NCI-H187 treated with DMSO at 0.1 percent for 48 hours (cell line): ENCODE results near the gene TBR1.

Experiments used
- DNase-seq: peaks from one replicate; lab custom pipeline; 2025; lab: John Stamatoyannopoulos, UW

Gene TBR1

DNA sequence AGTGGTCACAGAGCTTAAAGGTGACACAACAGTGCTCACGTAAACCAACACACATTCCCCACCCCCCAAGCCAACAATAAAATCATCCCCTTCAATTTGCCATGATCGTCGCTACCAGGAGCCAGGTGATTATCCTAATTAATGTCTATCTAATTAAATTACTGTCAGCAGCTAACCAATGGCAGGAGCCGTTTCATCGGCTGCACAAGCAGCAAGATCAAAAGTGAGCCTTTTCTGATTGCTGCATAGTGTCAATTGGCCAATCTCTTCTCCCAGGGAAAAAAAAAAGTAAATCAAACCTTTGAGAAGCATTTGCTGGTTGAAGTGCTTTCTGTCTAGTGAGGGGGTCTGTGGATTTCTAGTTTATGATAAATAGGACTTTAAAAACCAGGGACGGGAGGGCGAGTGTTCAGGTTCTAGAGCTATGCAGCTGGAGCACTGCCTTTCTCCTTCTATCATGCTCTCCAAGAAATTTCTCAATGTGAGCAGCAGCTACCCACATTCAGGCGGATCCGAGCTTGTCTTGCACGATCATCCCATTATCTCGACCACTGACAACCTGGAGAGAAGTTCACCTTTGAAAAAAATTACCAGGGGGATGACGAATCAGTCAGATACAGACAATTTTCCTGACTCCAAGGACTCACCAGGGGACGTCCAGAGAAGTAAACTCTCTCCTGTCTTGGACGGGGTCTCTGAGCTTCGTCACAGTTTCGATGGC lies at the start of gene TBR1:
TSS of gene TBR1 (plus strand) at position 311 of the 721 bp plus-strand sequence. CDS start at position 425, 114 bp downstream.
- DNase-seq: no peak

DNA sequence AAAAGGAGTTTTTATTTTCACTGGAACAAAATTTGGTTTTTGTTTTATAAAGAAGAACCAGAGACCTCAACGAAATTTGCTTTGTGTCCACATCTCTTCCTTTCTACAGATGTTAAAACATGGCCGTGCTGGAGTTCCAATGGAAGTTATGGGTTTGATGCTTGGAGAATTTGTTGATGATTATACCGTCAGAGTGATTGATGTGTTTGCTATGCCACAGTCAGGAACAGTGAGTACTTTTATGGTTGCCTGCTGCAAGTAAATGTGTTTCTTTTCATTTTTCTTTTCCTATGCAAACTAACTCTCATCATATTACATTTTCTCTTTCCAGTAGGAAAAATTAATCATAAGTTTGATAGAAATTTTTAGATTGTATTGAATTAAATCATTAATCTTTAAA lies 48.4 kb upstream of the TBR1 start:
- DNase-seq: no peak

DNA sequence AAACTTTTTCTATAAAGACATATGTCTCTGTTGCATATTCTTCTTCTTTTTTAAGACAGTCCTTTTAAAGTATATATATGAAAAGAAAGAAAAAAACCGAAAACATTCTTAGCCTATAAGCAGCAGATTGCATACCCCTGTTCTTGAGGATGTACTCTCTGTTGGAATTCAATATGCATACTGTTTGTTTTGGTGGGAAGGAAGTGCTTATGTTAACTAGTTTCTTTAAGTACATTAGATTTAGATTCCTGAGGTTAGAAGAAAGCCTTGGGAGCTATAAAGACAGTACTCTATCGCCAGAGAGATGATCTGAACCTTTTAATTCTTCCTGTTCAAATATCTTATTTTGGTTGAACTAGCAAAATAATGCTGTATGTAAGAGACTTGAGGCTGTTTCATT lies 46.8 kb upstream of the TBR1 start:
- no peak for DNase-seq

DNA sequence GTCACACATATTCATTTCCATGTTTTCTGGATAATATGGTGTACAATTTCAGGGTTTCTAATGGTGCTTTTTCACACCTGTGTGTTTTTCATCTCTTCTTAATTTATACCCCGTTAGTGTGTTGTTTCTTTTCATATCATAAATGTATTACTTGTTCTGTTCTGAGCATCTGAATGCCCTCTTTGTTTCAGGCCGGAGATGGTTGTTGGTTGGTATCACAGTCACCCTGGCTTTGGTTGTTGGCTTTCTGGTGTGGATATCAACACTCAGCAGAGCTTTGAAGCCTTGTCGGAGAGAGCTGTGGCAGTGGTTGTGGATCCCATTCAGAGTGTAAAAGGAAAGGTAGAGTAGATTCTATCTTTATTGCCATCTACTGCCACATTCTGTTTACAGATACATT lies 45.1 kb upstream of the TBR1 start:
- no peak for DNase-seq

DNA sequence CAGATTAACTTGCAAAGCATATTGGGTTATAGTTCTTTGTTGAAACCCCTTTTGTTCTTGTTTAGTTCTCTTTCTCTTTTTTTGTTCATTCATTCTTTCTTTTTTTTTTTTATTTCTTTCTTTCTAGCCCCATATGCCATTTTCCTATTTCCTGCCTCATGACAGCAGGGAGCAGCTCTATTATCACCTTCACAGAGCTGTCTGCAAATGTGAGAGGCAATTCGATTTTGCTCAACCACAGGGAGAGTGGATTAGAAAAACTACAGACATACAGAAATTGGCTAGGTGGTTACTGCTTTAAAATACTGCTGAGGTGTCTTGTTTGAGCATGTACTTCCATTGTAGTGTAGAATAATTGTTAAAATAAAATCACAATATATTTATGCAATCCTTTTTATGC lies 44.2 kb upstream of the TBR1 start:
- no peak for DNase-seq

DNA sequence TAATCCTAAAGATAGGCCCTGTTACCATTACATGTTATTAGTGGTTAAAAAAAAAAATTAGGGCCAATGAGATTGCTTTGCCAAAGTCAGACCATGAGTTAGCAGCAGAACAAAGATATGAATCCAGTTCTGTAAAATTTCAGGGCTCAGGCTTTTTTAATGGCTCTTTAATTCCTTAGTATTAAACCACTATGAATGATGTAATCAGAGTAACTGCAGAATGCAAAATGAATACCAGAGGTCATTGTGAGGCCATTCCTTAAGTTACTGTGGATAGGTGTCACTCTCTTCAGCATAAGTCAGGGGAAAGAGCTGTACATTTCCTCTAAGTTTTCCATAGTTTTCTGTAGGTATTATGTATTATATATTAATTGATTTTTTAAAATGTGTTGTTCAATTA lies 42.2 kb upstream of the TBR1 start:
- no peak for DNase-seq

DNA sequence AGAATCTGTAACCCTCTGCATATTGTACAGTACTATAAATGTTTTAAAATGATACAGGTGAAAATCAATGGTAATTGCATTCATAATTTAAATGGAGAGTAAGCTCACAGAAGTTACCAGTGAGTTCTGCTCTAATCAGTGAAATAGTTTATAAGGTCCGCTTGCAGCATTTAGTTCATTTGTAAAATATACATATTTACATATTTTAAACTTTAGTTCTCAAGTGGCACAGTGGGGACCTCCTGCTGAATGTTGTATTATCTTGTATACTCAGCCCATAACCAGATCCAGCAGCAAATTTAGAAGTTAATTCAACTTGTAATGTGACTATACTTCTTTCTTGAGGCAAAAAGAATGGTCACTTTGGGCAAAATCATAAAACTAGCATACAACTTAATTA lies 41.7 kb upstream of the TBR1 start:
- no peak for DNase-seq

DNA sequence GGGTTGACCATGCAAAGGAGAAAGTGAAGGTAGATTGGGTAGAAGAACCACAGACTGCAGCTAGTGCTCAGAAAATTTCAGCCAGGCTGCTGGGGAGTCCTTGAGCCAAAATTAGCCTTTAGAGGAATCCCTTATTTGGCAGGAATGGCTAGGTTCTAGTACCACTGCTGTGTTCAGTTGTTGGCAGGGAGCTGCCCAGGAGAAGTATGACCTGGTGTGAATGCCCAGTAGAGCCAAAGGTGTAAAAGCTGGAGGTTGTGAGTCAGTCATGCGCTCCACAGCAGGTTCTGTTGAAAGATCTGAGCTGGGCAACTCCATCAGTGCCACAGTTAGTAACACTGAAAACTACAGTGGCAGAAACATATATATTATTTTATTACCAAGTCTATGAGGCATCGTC lies 36.4 kb upstream of the TBR1 start:
- no peak for DNase-seq

DNA sequence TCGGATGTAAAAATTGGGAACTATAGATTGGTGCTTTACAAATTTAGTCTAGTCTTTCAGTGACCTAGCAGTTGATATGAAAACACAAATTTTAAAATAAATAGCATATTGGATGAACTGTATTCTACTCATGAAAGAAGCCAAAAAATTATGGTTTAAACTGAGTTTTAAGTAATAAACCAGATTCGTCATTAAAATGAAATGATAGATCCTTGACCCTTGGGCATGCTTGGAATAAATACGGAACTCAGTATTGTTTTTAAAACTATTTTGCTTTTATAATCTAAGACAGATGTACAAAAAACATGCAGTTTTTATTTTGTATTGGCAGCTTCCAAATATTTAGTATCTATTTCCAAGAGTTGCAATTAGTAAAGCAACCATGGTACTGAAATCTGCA lies 34.6 kb upstream of the TBR1 start:
- DNase-seq: no peak

DNA sequence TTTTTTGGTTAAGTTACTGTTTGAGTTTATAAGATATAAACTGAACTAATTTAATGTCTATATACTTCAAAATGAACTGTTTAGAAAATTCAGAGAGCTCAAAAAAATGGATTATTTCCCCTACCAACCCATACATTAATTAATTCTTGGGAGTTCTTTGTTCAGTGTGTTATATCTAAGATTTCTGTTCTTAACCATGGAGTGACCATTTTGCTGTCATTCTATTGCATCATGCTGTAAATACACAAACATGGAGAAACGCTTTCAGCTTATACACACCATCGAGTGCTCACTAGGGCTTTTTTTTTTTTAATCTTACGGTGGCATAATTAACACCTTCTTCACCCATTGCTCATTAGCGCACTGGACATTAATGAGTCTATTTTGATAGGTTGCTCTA lies 33.4 kb upstream of the TBR1 start:
- DNase-seq: no peak

DNA sequence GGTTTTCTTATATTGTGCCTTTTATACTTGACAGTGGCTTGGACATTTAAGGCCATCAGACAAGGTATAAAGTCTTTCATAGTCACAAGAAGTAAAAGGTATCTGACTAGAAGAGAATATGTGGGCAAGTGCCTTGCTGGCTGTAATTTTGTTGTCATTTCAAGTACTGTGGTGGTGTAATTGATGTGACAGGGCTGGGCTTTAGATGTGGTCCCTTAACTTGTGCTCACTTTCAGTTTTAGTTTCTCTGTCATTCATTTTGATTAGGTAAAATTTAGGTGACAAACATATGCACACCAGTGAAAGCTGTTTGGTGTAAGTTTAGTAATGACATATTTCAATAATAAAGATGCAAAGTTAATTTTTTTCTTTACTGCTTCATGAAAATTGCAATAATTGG lies 31.2 kb upstream of the TBR1 start:
- no peak for DNase-seq

DNA sequence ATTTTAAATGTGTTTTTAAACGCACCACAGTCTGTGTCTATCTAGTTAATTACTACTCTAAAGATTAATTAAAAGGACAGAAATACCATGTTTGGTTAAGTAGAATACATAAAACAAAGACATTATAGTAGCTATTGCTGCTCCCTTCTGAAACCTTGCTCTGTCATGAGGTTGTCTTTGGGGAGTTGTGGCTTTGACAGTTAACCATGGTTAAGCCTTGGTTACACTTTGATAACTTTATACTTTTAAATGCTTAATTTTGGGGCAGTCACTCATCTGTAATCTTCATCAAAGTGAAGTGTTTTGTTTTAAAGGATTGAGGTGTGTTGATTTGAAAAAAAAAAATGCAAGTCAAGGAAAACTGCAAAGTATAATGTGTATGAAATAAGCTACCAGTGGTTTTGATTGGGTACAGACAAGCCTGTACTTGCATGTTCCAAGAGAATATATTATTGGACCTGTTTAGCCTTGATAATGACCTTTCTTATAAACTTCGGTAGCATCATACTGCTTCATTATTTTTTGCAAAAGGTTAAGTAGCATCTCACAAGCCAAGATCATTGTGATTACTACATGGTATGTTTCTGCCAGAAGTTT lies 29.8 kb upstream of the TBR1 start:
- no peak for DNase-seq

DNA sequence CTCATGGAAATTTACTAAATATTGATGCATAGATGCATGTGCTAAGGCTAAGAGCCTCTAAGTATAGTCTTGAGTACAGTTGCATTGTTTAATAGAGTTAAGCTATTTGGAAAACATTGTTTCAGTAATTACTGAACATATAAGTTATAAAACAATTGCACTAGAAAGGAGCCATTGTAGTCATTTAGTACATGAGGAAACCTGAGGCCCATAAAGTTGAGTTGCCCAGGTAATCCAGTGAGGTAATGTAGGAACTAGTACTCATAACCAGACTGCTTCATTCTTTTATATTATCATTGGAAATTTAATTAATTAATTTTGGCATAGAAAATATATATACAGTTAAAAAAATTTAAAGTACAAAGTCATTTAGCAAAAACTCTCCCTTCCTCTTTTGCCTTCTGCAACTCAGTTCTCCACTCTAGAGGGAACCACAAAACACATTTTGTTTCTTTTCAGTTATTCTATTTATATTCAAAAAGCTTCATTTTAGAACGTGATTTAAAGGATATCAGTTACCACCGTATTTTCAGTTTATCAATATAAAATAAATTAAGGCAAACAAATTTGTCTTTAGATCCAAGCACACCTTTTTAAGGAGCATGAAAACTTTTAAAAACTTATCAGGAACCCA lies 27.8 kb upstream of the TBR1 start:
- no peak for DNase-seq

DNA sequence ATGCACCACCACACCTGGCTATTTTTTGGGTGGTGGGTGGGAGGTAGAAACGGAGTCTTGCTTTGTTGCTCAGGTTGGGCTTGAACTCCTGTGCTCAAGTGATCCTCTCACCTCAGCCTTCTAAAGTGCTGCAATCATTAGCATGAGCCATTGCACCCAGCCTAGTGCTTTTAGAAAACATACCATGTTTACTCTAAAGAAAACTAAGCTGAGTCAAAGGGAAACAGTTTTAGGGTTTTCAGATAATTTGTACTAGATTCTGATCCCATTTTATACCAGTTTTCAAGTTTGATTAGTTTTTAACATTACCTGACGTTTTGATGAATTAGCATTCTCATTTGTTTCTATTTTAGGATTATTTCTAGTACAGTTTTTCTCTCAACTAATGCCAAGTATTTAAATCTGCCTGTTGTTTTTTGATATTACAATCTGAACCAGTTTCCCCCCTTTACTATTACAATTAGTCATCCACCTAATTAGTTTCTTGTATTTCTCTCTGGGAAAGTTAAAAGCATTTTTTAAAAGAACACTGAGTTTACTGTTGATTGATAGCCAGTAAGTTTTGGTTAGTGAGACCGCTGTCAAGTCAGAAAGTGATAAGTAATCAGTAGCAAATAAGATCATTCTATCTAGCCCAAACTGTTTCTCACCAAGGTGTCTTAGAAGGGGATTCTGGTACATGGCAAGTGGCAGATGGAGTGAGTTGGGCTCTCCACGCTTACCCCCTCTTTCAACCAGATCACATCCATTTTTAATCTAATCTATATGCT lies 24.2 kb upstream of the TBR1 start:
- no peak for DNase-seq

DNA sequence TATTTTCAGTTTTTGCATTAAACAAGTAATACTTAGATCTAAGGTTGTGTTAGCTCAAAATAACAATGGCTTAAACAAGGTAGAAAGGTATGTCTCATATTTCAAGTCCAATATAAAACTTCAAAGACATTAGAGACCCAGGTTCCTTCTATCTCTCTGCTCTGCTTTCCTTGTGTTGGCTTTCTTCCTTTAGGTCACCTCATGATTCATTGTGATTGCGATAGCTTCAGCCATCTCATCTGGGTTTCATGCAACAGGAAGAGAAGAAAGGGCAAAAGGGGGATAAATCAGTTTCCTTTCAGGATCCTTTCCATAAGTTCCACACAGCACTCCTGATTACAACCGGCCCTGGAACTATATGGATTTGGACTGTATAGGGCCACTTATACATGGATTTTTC lies 16.0 kb upstream of the TBR1 start:
- no peak for DNase-seq

DNA sequence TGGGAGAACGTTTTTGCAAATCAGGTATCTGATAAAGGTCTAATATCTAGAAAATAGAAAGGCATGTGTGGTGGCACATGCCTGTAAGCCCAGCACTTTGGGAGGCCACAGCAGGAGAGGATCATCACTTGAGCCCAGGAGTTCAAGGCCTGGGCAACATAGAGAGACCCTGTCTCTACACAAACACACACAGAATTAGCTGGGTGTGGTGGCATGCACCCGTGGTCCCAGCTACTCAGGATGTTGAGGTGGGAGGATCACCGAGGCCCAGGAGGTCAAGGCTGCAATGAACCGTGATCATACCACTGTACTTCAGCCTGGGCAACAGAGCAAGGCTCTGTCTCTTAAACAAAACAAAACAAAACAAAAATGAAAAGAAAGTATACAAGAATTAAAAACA lies 13.8 kb upstream of the TBR1 start:
- no peak for DNase-seq

DNA sequence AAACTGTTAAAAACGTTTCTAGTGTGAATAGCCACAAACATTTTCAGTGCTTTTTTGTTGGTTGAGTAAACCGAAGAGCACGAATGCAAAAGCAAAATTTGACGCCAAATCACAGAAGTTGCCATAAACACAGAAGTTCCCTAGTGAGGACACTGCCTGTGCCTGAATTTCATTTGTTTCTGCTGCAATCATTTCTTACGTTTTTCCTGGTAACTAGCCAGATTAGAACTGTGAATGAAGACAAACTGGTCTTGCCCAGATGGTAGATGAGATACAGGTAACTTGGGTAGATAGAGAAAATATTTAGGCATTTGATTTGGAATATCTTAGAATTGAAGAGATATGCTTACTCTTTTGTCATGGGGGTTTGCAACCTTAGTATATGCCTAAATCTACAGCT lies 9.8 kb upstream of the TBR1 start:
- no peak for DNase-seq

DNA sequence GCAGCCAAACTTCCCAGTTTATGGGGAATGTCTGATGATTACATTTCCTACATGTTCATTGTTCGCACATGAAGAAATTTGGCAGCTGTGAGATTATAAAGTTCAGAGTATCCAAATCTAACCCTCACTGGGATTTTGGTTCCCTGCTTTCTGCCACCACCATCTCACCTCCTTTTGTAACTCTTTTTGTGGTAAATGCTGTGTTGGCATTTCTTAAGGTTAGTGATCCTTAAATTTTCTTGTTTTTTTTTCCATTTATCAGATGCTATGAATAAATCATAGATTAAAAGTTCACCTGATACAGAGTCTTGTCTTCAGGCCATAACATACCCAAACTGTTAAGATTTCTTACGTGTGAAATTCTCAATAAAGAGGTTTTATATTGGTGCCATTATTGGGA lies 8.5 kb upstream of the TBR1 start:
- no peak for DNase-seq

DNA sequence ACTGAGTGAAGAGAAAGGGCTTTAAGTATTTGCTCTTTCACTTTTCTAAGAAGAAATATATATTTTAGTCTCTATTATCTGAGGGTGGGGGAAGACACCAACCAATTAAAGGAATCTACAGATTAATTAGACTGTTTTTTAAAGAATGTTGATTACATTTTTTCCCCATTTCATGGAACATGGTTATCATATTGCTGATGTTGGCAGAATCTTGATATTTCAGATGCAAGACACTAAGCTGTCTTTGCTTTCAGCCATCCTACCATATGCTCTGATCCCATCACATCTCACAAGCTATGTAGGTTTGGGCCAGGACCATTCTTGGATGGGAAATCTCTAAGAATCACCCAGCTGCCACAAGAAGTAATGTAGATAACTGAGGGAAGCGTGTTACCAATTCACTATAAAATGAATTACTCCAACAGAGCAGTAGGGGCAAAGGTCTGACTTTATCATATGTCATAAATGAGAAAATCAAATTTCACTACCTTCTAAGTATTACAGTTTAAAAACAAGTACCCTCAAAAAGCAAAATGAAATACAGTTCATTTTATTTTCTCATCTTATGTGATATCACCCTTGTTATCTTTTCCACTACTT lies 6.7 kb upstream of the TBR1 start:
- no peak for DNase-seq

DNA sequence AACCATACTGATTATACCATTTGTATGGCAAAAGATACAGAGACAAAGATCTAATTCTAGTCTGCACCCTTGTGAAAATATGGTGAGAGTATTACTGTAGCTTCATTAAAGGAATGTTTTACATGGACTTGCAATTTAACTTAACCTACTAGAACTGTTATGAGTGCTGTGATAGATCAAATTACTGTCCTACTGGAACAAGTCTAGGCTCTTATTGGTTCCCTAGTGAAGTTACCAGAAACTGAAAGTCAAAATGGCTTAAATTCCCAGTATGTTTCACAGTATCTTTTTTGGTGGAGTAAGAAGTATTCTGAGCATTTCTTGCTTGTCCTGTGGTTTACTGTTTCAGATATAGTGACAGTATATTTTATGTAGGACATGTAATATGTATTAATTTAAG lies 3.8 kb upstream of the TBR1 start:
- DNase-seq: no peak

DNA sequence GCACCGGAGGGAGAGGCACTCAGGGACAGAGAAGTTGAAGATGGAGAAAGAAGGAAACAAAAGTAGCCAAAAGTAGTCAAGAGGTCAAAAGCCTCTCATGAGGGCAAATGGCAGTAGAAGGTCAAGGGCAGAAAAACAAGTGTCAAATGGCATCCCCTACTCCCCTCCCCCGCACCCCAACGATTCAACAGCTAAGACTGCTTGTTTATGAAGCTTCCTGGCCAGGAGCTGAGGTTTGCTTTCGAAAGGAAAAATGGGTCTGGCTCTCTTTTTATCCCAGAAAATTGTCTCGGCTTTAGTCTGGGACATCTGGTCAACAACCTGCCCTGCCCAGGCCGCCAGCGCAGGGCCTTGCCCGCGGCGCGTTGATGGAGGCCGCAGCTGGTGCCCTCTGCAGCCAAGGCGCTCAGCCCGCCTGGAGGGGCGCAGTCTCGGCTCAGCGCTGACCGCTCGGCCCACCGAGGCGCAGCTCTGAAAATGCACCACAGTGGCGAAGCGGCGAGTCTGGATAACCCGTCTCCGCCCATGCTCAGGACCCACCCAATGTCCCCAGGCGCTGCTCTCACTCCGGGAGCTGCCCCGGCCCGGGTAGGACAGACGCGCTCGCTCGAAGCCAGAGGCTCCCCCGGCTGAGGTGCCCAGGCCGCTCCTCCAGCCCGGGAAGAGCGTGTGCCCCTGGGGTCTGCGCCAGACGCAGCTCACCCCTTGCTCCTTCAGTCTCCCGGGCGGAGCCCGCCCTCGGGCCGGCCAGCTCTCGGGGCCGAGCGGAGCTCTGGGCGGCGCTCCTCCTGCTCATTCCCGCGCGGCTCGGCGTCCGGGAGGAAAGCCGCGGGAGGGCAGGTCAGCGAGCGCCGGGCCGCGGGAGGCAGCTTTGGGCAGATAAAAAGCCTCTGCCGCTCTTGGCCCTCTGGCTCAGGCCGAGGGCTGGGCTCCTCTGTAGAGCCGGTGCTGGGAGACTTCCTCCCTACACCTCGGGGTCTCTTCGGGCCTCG lies 1.8 kb upstream of the TBR1 start:
- DNase-seq: no peak
